LHCN-M2 (cell line): Measurements from ENCODE around the gene SNORC. TPM values are rescaled to one million over a fixed set of nuclear protein-coding genes. Genes with fewer than 3 reads are reported as not detected.

ENCODE experiments used
- DNase-seq: peaks from one replicate; pipeline ENCODE4 v3.0.0-alpha.2; 2012; ENCODE audit warnings: low read depth
- total RNA-seq: library from RNA; depleted of rRNA; stranded (reverse); fragments of >200 nt; gene quantifications from 2 replicates; pipeline ENCODE4 v1.2.3, GENCODE V29; 2014; rRNA removed

SNORC gene
- total RNA-seq, 1 experiment from 2014 or later: 0.52 TPM

- DNase-seq: no peak
Measured at GRCh38 chr2:232926431-232926939, 56.4 kb downstream of the SNORC start.

- no peak for DNase-seq
Measured at GRCh38 chr2:232927032-232927792, 57.1 kb downstream of the SNORC start.

DNA sequence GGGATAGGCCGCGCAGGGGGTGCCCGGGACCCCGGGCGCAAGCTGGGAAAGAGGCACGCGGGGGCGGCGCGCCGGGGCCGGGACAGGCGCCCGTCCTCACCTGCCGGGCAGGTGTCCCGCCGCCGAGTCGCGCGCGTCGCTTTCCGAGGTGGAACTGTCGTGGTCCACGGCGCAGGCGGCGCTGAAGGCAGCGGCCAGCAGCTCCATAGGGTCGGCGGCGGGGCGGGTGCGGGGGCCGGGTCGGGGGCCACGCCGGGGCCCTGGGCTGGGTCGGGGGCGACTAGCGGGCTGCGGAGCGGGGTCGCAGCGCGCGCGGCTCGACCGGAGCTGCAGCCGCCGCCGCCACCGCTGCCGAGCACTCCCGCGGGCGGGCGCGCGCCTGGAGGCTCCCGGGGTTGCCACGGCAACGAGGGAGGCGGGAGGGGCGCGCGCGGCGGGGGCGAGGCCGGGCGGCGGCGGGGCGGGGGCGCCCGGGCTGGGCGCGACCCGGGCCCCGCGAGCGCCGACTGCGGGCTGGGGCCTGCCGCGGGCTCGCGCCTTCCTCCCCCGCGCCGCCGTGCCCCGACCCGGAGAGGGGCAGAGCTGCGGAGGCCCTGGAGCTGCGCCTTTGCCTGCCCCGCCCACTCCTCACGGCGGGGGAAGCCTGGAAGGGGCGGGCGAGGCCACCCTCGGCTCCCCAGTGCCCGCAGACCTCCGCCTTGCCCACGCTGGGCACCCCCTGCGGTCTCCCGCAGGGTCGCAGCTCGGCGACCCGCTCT, 57.9 kb downstream of the SNORC start:
- DNase-seq: no peak

Other genes starting within 250 kb of the SNORC start
- gene EFHD1, start 236.7 kb upstream of the SNORC start, total RNA-seq: 0.19 and 0.52 TPM in 2 replicates
- gene GIGYF2, start 172.9 kb upstream of the SNORC start, total RNA-seq: 52.5 and 54.8 TPM in 2 replicates
- not detected in 2 replicates for gene KCNJ13, start 93.7 kb upstream of the SNORC start, total RNA-seq
- gene NGEF, start 143.0 kb downstream of the SNORC start, total RNA-seq: 0.26 and 0.34 TPM in 2 replicates
- gene NEU2, start 162.4 kb downstream of the SNORC start, total RNA-seq: not detected in 2 replicates
- gene INPP5D, start 190.1 kb downstream of the SNORC start, total RNA-seq: 0.34 and 2.6 TPM in 2 replicates